GM18858 (cell line): Measurements from ENCODE around the gene BPIFB2.

Experiments
- ATAC-seq: cut with Tn5 transposase; IDR thresholded peaks from one replicate; pipeline ENCODE4 v1.9.1; 2021; ENCODE audit not compliant: unreplicated experiment

BPIFB2 gene

DNA sequence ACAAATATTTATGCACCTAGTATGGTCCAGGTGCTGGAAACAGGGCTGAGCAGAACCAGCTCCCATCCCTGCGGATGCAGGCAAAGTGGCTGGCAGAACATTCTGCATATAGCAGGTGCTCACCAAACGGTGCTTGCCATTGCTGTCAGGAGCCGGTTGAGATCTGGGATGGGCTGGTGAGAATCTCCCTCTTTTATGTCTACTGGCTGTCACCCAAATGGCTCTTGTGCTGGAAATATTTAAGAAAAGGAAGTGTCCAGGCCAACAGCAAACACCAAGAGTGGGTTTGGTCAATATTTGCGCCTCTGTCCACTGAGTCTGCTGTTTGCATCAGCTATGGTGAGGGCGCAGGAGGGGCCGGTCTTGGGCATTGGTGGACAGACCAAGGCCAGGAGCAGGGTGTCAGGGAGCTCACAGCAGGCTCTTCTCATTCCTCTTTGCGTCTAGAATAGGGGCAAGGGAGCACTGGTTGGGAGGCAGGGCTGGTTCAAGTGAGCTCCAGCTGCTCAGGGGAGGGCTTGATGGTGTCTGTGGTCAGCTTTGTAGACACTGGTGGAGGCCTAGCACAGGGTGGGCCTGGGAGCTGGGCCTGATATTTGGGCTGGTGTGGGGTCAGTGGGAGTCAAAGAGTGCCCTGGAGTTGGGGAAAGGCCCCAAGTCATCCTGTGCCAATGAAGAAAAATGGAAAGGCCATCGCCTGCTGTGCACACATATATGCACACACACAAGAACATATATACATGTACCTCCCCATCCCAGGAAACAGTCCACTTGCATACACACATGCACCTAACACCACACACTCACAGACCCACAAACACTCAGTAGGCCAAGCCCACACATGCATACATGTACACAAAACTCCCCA lies 1.4 kb upstream of the BPIFB2 start:
- ATAC-seq: no peak

DNA sequence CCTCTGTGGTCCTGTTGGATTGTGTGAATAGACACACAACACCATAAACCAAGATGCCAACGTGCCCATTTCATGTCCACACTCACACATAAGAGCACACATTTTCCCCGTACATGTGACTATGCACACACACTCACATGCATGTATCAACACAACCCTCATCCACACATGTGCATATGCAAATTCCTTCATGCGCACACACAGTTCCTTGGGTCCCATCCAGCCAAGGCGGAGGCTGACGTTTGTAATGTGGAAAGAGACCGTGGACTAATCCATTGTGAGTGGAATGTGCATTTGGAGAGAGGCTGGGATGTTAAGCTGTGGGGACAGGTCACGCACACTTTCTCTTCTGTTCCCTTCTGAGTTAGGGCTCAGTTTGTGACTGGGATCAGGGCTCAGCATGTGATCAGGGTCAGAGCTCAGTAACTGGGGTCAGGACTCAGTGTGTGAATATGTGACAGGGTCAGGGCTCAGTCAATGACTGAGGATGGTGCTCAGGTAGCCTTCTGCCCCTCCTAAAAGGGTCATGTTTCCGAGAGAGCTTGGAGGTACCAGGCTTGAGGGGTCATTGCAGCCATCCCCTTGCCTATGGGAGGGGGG lies 628 bp upstream of the BPIFB2 start:
- no peak for ATAC-seq

DNA sequence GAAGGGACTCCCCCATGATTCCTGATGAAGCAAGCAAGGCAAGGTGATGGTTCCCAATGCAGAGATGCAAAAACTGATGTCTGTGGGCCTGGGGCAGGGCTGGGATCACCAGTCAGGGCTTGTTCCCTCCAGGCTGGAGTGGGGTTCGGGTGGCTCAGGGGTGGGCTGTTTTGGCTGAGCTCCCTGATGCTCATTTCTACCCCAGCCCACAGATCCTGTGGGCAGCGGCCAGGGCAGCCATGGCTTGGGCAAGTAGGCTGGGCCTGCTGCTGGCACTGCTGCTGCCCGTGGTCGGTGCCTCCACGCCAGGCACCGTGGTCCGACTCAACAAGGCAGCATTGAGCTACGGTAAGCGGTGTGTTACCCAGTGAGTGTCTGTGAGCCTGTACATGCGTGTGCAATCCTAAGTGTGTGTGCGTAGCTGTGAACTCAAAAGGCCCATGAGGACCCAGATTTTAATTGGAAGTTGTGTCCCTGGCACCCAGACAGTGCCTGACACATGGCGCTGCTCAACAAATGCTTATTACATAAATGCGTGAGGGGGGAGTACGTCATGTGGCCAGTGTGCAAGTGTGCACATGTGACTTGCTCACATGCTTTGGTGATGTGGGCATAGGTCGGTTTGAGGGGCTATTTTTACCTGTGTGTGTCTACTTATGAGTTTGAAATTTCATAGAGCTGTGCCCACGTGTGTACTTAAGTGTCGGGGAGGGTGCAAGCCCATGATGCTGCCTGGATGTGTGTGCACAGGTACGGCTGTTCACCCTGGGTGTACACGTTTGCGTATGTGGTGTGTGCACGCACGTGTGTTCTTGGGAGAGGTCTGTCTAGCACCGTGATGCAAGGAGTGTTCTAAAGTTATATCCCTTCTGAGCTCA lies 1.1 kb downstream of the BPIFB2 start:
- no peak for ATAC-seq

DNA sequence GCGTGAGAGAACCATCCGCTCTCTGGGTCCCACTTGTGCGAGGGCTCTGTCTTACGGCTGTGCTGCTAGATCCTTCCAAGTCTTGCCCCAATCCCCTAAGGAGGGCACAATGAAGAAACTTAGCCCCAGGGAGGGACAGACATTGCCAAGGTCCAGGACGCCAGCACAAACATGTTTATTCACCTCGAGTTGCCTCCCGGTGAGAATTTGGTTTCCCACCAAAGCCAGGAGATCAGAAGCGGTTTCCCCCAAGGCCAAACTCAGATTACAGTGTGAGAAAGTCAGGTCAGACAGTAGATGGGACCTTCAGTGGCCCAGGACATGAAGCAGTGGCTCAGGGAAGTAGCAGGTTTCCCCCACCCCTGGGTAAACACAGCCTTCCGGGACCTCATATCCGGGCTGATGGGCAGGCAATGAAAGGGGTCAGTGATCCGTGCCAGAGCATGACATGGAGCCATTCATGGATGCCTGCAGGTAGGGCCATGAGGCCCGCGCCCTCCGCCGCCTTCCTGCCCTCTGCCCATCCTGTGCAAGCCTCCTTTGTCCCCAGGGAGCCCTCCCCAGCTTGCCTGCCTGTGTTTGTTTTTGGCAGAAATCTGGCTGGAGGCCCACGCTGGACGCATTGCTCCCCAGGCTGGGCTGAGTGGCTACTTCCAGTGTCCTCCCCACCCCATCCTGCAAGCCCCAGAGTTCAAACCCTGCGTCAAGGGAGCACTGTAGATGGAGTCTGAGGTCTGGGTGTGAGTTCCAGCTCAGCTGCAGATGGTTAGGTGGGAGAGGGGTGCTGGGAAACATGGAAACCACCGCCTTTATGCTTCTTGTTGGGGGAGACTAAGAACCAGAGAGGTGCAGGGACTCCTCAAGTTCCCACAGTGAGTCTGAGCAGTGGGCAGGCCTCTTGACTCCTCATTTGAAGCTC lies 2.0 kb downstream of the BPIFB2 start:
- ATAC-seq: no peak

DNA sequence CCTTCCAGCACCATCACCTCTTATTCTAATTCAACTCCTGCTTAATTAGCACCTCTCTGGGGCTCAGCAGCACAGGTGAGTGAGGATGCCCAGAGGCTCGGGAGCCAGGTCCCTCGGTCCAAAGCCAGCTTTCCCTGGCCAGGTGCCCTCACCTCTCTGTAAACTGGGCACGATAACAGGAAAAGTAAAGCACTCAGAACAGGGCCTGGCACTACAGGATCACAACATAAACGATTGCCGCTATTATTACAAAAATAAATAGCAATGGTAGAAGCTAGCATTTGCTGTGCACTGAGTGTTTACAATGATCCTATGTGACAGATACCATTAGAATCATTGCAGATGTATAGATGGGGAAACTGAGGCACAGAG lies 2.6 kb downstream of the BPIFB2 start:
- no peak for ATAC-seq

DNA sequence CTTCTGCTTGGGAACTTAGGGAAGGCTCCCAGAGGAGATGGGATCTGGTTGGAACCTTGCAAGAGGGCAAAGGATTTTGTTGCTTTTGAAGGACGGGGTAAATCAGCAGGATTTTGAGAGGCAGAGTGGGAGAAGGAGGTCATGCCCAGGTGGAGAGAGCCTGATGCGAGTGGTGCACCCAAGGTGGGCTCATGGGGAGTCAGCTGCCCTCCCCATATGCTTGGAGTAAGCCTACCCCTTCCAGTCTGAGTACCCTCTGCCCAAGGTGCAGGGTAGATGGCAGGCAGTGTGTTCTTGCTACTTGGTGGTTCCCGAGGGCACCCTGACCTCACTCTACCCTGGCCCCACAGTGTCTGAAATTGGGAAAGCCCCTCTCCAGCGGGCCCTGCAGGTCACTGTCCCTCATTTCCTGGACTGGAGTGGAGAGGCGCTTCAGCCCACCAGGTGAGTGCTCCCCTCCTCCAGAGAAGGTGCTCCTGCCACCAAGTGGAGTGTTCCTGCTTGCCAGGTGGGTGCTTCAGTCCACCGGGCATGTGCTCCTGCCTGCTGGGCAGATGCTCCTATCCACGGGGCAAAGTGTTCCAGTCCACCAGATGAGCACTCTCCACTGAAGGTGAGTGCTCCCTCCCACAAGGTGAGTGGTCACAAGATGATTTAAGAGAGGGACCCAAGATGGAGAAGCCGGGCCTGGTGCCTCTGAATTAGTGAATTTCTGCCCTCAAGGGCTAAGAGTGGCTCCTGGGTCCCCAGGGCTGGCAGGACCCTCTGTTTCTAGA lies 3.4 kb downstream of the BPIFB2 start:
- no peak for ATAC-seq

DNA sequence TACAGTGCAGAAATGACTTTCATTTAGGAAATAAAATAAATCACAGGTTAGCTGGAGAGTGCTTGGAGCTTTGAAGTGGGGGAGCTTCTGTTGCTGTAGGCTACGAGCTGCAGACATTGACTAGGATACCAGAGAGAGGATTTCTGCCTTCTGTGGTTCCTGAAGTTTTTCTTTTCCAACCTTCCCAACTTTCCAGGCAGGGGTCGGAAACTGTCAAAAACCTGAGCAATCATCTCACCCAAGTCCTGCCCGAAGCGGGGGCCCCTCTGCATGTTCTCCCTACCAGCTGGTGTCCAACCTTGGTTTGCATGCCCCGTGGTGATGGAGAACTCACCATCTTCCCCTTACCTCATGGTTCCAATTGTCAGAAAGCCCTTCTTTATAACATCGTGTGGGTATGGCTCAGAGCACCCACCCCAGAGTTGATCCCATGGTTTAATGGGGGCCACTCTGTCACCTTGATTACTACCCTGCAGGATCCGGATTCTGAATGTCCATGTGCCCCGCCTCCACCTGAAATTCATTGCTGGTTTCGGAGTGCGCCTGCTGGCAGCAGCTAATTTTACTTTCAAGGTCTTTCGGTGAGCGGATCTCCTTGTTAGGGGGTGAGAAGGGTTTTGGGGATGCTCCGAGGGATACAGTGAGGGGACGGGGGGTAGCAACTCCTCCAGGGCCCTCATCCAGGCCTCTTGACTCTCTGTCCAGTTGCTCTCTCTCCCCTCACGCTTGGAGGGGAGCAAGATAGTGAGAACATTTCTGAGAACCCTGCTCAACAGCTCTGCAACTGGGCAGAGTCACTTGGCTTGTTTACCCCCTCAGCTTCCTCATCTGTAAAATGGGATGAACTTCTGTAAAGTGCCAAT lies 5.1 kb downstream of the BPIFB2 start:
- ATAC-seq: no peak

DNA sequence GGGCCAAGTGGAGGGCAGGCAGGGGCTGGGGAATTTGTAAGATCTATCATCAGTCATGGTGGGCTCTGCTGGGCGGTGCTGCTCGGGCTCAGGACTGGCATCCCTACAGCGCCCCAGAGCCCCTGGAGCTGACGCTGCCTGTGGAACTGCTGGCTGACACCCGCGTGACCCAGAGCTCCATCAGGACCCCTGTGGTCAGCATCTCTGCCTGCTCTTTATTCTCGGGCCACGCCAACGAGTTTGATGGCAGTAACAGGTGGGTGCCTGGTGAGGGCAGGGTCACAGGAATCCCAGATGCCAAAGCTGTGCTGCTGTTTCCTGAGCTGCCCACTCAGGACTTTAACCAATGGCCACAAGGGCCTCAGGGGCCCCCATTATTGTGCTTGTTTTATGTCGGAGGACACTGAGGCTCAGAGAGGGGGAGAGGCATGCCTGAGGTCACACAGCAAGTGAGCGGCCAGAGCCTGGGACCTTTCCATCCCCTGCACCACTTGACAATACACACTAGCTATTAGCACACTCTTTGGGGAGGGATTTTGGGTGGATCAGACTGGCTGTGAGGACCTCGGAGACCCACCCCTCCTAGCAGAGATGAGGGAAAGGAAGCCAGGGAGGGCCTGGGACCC lies 6.3 kb downstream of the BPIFB2 start:
- no peak for ATAC-seq

DNA sequence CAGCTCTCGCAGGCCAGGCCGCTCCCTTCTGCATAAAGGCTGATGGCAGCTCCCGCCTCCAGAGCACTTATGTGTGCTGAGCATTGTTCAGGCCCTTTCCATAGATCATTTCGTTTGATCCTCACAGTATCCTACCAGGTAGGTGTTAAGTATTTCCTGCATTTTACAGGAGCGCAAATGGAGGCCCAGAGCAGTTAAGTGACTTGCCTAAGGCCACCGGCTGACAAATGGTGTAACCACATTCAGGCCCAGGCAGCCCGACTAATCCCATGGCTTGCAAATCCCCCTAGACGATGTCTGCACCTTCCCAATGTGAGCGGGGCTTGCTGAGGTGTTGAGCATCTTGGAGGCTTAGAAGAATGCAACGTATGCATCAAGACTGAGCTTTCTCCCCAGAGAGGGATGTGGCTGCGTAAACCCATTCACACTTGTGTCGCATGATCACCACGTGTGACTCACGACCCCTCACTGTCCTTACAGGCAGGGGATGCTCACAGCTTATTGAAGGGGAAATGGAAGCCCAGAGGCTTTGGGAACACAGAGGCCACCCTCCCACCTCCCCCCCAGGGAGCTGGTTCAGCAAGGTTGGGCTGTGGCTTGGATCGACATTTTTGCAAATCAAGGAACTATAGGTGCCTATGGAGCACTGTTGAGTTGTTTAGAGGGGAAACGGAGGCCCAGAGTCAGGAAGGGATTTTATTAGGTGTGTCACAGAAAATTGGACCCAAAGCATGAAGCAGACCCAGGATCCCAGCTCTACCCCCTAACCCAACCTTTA lies 7.0 kb downstream of the BPIFB2 start:
- no peak for ATAC-seq

DNA sequence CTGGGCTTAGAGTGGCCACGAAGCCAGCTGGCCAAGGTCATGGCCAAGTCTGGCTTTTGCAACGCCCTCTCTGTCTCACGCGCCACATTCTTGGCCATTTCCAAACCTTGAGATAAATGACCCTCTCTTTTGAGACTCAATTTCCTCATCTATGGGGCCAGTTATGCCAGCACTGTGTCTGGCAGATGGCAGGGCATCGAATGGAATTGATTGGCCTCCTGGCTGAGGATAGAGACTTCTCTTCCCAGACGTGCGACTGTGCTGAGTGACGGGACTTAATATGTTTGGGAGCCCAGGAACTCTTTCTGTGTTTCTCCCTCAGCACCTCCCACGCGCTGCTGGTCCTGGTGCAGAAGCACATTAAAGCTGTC lies 7.6 kb downstream of the BPIFB2 start:
- no peak for ATAC-seq

DNA sequence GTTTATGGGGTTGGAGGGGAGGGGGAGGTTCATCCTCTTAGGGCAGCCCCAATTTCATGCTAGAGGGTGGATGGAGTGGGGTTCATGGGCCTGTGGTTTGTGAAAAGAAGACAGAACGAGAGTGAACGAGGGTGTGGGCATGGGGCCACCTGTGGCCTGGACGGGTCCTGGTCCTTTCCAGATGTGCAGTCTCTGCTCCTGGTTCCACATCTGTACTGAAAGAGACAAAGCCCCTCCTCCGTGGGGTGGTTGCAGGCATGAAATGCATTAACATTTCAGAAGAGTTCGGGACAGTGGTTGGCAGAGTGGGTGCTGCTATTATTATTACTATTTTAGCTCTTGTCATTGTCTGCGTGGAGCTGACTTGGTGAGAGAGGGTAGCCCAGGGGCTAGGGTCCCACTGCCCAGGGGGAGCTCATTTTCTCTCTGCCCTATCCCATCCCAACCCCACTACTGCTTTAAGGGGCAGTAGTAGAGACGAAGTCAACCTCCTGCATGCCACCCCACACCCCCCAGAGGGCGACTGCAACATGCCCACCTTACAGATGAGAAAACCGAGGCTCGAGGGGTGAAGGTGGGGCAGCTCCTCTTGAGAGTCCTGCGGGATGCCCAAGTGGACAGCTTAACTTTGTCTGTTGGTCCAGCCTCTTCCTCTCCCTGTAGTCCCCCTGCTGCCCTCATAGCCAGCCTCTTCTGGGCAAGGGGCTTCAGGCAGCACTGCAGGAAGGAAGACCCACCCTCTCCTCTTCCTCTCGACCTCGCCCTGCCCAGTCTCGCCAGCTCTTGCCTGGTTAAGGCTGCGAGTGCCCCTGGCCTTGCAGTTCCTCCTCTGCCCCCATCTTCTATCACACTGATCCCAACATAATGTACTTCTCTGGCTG lies 8.4 kb downstream of the BPIFB2 start:
- ATAC-seq: no peak

DNA sequence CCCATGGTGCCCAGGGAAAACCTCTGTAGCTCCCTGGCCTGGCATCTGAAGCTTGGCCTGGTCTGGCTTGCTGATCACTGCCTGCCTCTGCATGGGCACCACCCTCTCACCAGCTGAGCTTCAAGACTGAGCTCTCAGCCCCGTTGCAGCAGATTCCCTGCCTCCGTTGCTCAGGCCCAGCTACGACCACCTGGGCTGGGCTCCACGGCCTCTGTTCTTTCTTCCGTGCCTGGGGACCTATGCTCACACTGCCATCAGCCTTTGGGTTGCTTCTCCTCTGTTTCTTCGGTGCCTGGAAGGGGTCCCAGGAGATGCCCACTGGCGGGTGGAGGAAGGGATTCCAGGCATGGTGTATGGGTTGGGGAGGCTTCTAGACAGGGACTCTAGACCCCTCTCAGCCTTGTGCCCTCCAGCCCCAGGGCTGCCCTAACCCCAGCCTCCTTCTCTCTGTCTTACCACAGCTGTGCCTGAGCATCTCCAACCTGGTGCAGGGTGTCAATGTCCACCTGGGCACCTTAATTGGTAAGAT lies 9.1 kb downstream of the BPIFB2 start:
- no peak for ATAC-seq

DNA sequence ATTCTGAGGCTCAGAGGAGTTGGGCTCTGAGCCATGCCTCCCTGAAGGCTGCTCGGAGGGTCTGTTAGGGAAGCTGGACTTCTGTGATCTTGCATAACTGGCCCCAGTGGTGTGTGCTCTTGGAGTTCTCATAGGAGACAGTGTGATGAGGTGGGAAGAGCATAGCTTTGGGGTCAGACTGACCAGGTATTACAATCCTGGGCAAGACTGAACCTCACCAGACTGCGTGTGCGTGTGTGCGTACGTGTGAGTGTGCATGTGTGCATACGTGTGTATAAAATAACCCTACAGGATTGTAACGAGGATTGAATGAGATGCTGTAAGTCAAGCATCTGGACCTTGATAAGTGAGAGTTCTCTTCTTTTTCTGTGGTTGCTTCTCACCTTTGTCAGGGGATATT lies 10.0 kb downstream of the BPIFB2 start:
- ATAC-seq: no peak

DNA sequence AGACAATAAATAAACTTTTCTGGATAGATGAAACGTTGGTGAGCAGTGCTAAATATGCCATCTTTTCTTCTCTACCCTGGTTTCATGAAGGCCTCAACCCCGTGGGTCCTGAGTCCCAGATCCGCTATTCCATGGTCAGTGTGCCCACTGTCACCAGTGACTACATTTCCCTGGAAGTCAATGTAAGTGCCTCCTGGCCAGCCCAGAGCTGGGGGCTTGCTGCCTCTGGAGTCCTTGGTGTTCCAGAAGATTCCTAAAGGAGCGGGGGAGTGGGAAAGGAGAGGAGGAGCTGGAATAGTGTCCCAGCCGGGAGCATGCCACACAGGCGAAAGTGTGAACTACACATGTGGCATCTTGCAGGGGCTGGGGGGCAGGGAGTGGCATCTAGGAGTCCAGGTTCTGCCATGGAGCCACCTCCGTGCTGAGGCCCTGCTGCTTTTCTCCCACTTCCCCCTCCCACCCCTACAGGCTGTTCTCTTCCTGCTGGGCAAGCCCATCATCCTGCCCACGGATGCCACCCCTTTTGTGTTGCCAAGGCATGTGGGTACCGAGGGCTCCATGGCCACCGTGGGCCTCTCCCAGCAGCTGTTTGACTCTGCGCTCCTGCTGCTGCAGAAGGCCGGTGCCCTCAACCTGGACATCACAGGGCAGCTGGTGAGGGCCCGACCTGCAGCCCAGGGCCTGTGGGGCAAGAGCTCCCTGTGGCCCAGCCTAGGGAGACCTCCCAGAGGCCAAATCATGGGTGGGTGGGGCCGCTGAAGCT lies 10.8 kb downstream of the BPIFB2 start:
- ATAC-seq: no peak

DNA sequence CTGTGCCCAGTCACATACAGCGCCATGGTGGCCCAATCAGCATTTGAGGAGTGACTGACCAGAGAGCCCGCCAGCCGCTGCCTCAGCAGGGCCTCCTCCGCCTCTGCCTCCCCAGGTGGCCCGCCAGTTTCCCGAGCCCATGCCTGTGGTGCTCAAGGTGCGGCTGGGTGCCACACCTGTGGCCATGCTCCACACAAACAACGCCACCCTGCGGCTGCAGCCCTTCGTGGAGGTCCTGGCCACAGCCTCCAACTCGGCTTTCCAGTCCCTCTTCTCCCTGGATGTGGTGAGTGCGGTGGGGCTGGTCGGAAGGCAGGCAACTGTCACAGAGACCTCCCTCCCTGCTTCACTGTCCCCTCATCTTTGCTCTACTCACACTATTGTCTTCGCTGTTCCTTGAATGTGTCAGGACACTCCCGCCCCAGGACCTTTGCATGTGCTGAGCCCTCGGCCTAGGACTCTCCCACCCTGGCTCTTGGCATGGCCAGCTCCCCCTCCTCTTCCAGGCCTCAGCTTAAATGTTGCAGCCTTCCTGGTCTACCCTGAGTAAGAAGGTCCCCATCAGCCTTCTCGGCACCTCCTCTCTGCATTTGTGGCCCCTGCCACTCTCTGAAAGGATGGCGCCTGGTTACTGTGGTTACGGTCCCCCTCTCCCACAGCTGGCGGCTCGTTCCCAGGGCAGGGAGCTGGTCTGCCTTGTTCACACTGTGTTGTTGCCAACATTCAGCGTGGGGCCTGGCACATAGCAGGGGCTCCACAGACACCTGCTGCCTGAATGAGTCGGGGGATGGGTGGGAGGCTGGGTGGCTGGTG lies 12.2 kb downstream of the BPIFB2 start:
- ATAC-seq: no peak
